HepG2 (cell line): ENCODE results near the gene SMIM10L1. TPM values are rescaled to one million over a fixed set of nuclear protein-coding genes. Genes with fewer than 3 reads are reported as not detected.

Experiments used
- ATAC-seq: fragments of 200-7000 bp; cut with Tn5 transposase; 3 replicates; pipeline ENCODE4 v1.9.1; 2020; ENCODE audit warnings: mild to moderate bottlenecking, moderate library complexity
- BruUV-seq: library from RNA; stranded (reverse); fragments of 400-500 nt; replicated peaks from 2 replicates; lab custom pipeline; 2021; lab: Mats Ljungman, UMichigan
- CTCF ChIA-PET: fragments of 300-600 bp; formaldehyde crosslinking; extraction: SDS; loops from one replicate; lab custom pipeline; 2021; ENCODE audit warnings: low total read pairs, inconsistent platforms, low intra/inter-chr PET ratio; lab: Yijun Ruan, JAX
- POLR2A ChIA-PET: fragments of 350-600 bp; sonication (Branson Sonifier 250); formaldehyde crosslinking; loops from one replicate; lab custom pipeline; 2020; ENCODE audit warnings: antibody characterized with exemption, inconsistent platforms; lab: Yijun Ruan, JAX
- DNase-seq: peaks from one replicate; pipeline ENCODE4 v3.0.0-alpha.2; 2015; ENCODE audit warnings: low spot score
- FAIRE-seq: peaks from 3 replicates; lab custom pipeline; 2011; peaks lifted over from hg19 to GRCh38; lab: Jason Lieb, UNC
- H2AFZ ChIP-seq: one replicate; pipeline ENCODE4 v1.6.1; 2011; ENCODE audit warnings: low read length, inconsistent platforms
- H3K27ac ChIP-seq: fragments of 300-600 bp; 3 replicates; pipeline ENCODE4 v1.8.0; 2011; ENCODE audit warnings: mixed run types, mild to moderate bottlenecking, mixed read lengths, low read length, inconsistent platforms; ENCODE audit not compliant: insufficient read depth; ENCODE audit errors: extremely low read length
- H3K27me3 ChIP-seq, 2 experiments: fragments of 200-600 bp in 1 of 2; 2 replicates in 1 of 2; 3 replicates in 1 of 2; pipeline versions ENCODE4 v1.6.0 to v1.8.0; 2011; ENCODE audit warnings: low read length in 2 of 2, mild to moderate bottlenecking in 2 of 2, moderate library complexity in 2 of 2, inconsistent platforms in 1 of 2; ENCODE audit not compliant: insufficient read depth in 2 of 2, control insufficient read depth in 1 of 2
- H3K36me3 ChIP-seq, 2 experiments: fragments of 200-600 bp in 1 of 2; replicated peaks in 1 of 2; 2 replicates in 1 of 2; 3 replicates in 1 of 2; pipeline versions ENCODE4 v1.5.1 to v1.8.0; 2011; ENCODE audit warnings: low read length in 2 of 2, inconsistent platforms in 1 of 2; ENCODE audit not compliant: insufficient read depth in 2 of 2, control insufficient read depth in 1 of 2
- H3K4me1 ChIP-seq: 2 replicates; pipeline ENCODE4 v1.5.1; 2012; ENCODE audit warnings: low read length, inconsistent platforms; ENCODE audit not compliant: insufficient read depth
- H3K4me2 ChIP-seq: 2 replicates; pipeline ENCODE4 v1.6.0; 2011; ENCODE audit warnings: low read depth, low read length, inconsistent platforms
- H3K4me3 ChIP-seq, 3 experiments: fragments of 200-600 bp in 1 of 3; sonication (generic), shearing (Covaris generic) in 1 of 3; replicated peaks in 1 of 3; 2 replicates each; pipeline ENCODE4 v1.5.1; 2011 to 2016; ENCODE audit warnings: low read length in 3 of 3, inconsistent platforms in 2 of 3, low read depth in 2 of 3, mild to moderate bottlenecking in 2 of 3, control low read depth in 1 of 3, mixed read lengths in 1 of 3; ENCODE audit not compliant: insufficient read depth in 1 of 3
- H3K79me2 ChIP-seq: one replicate; pipeline ENCODE4 v1.6.1; 2011; ENCODE audit warnings: low read length, inconsistent platforms; ENCODE audit not compliant: insufficient read depth
- H3K9ac ChIP-seq: 2 replicates; pipeline ENCODE4 v1.6.0; 2011; ENCODE audit warnings: mild to moderate bottlenecking, low read depth, low read length, inconsistent platforms; ENCODE audit not compliant: insufficient read depth
- H3K9me3 ChIP-seq: 2 replicates; pipeline ENCODE4 v1.5.1; 2012; ENCODE audit warnings: mild to moderate bottlenecking, low read length
- H4K20me1 ChIP-seq: 2 replicates; pipeline ENCODE4 v1.6.0; 2011; ENCODE audit warnings: inconsistent platforms, mild to moderate bottlenecking, low read length, moderate library complexity; ENCODE audit not compliant: insufficient read depth
- CC2D1A ChIP-seq: sonication (generic); formaldehyde crosslinking; IDR thresholded peaks from 2 replicates; pipeline ENCODE4 v1.8.1; 2023; ENCODE audit warnings: mild to moderate bottlenecking, missing genetic modification reagents
- ZNF720 ChIP-seq: sonication (generic); formaldehyde crosslinking; IDR thresholded peaks from 2 replicates; pipeline ENCODE4 v1.4.0; 2020; ENCODE audit warnings: missing genetic modification reagents
- in situ Hi-C: cut with HindIII; loops from 2 replicates; pipeline ENCODE4 v1.10.0; 2017; ENCODE audit warnings: low pct_unique_long_range_greater_than_20kb; ENCODE audit not compliant: extremely low pct_ligation_motif_present
- intact Hi-C: fragments of 100-400 bp; cut with micrococcal nuclease; formaldehyde crosslinking; loops from one replicate; pipeline ENCODE4 v1.10.0; 2022; ENCODE audit not compliant: unreplicated experiment
- polyA plus RNA-seq, 8 experiments: library from polyadenylated mRNA; depleted of rRNA in 3 of 8; stranded (reverse) in 7 of 8; unstranded in 1 of 8; fragments of >200 nt; fragmentation: Illumina TruSeq in 4 of 8; extraction: Trizol in 4 of 8; gene quantifications; 2 replicates each; pipeline versions ENCODE4 v1.2.1 to v1.2.3, GENCODE V29; 2011 to 2016; ENCODE audit warnings: low read depth in 4 of 8, missing spikeins in 1 of 8, mixed read lengths in 1 of 8; ENCODE audit not compliant: insufficient read depth in 1 of 8
- total RNA-seq, 5 experiments: library from RNA; depleted of rRNA; stranded (reverse); fragments of >200 nt; fragmentation: Illumina TruSeq; extraction: Trizol; gene quantifications; 2 replicates each; pipeline ENCODE4 v1.2.3, GENCODE V29; 2016; ENCODE audit warnings: low read depth in 1 of 5
- TF ChIP-seq, protein P1 (sequence below): sonication (generic); formaldehyde crosslinking; IDR thresholded peaks from 2 replicates; pipeline ENCODE4 v1.5.0; 2020; ENCODE audit warnings: mild to moderate bottlenecking, missing genetic modification reagents
- TF ChIP-seq, protein P2 (sequence below): sonication (generic); formaldehyde crosslinking; conservative IDR thresholded peaks from 2 replicates; pipeline ENCODE4 v1.5.0; 2020; ENCODE audit warnings: missing genetic modification reagents

The SMIM10L1 gene
- total and polyA plus RNA-seq, 2 of the 13 experiments (the other 11 are each of a cell fraction or from before 2014, with no cell fraction given): 3.7 to 11.8 TPM

GRCh38 chr12:11164384-11164783 is 6.6 kb upstream of the SMIM10L1 start:
- BruUV-seq: no TSS peak
- DNase-seq: no peak
- no peak overlapping the region for H3K9ac ChIP-seq
- TF ChIP-seq ZNF720 (CRISPR knock-in tag) (no peak), CC2D1A (CRISPR knock-in tag) (no peak)
- TF ChIP-seq, protein P1, sequence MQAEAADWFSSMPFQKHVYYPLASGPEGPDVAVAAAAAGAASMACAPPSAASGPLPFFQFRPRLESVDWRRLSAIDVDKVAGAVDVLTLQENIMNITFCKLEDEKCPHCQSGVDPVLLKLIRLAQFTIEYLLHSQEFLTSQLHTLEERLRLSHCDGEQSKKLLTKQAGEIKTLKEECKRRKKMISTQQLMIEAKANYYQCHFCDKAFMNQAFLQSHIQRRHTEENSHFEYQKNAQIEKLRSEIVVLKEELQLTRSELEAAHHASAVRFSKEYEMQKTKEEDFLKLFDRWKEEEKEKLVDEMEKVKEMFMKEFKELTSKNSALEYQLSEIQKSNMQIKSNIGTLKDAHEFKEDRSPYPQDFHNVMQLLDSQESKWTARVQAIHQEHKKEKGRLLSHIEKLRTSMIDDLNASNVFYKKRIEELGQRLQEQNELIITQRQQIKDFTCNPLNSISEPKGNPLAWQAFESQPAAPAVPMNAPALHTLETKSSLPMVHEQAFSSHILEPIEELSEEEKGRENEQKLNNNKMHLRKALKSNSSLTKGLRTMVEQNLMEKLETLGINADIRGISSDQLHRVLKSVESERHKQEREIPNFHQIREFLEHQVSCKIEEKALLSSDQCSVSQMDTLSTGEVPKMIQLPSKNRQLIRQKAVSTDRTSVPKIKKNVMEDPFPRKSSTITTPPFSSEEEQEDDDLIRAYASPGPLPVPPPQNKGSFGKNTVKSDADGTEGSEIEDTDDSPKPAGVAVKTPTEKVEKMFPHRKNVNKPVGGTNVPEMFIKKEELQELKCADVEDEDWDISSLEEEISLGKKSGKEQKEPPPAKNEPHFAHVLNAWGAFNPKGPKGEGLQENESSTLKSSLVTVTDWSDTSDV (CRISPR knock-in tag): no peak
- TF ChIP-seq, protein P2, sequence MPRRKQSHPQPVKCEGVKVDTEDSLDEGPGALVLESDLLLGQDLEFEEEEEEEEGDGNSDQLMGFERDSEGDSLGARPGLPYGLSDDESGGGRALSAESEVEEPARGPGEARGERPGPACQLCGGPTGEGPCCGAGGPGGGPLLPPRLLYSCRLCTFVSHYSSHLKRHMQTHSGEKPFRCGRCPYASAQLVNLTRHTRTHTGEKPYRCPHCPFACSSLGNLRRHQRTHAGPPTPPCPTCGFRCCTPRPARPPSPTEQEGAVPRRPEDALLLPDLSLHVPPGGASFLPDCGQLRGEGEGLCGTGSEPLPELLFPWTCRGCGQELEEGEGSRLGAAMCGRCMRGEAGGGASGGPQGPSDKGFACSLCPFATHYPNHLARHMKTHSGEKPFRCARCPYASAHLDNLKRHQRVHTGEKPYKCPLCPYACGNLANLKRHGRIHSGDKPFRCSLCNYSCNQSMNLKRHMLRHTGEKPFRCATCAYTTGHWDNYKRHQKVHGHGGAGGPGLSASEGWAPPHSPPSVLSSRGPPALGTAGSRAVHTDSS (CRISPR knock-in tag): no peak
- H3K79me2 ChIP-seq: peaks cover 95% of the 10 kb centered on the region
- H3K9me3 ChIP-seq: no peaks in the 10 kb centered on the region
- no peak overlapping the region for H3K27ac ChIP-seq
- POLR2A ChIA-PET: interaction anchor here (0.5 kb wide), 1 partner anchor 1829 kb away, joined by 3 read pairs; no protein-coding TSS in a partner anchor
- H3K4me2 ChIP-seq: no peak overlapping the region
- H3K36me3 ChIP-seq: peaks cover 11 to 46% of the 10 kb centered on the region in 2 experiments
- peaks cover 23% of the 10 kb centered on the region for H4K20me1 ChIP-seq
- intact Hi-C loops: no loop called here
- H3K27me3 ChIP-seq: no peaks in the 10 kb centered on the region
- in situ Hi-C loops: no loop called here
- peaks cover 35% of the 10 kb centered on the region for H3K4me1 ChIP-seq
- no peak for ATAC-seq
- CTCF ChIA-PET: no interaction called here
- no peak overlapping the region for H3K4me3 ChIP-seq
- FAIRE-seq: no peak
- H2AFZ ChIP-seq: no peak overlapping the region
